SK-N-SH (cell line): ENCODE measurements around the gene ZSCAN2. TPM values are rescaled to one million over a fixed set of nuclear protein-coding genes. Genes with fewer than 3 reads are reported as not detected.

ENCODE experiments used
- CTCF ChIA-PET: fragments of 300-600, 350-600 bp; formaldehyde crosslinking; extraction: SDS; loops from one replicate; lab custom pipeline; 2021; lab: Yijun Ruan, JAX
- POLR2A ChIA-PET: fragments of 350-600 bp; sonication (Branson Sonifier 250); formaldehyde crosslinking; extraction: SDS; loops from one replicate; lab custom pipeline; 2020; ENCODE audit warnings: antibody characterized with exemption, inconsistent platforms; lab: Yijun Ruan, JAX
- DNase-seq: peaks from one replicate; pipeline ENCODE4 v3.0.0; 2012
- H2AFZ ChIP-seq: fragments of 200-600 bp; sonication (generic); 2 replicates; pipeline ENCODE4 v1.8.1; 2016; ENCODE audit warnings: antibody characterized with exemption, mild to moderate bottlenecking, low read depth
- H3F3A ChIP-seq: fragments of 200-600 bp; sonication (generic); replicated peaks from 2 replicates; pipeline ENCODE3; 2016; ENCODE audit warnings: antibody characterized with exemption, mild to moderate bottlenecking; ENCODE audit not compliant: insufficient read depth
- H3K27ac ChIP-seq, 2 experiments: fragments of 200-500 bp in 1 of 2; fragments of 200-600 bp in 1 of 2; sonication (Bioruptor generic) in 1 of 2; sonication (generic), shearing (Covaris generic) in 1 of 2; 2 replicates each; pipeline versions ENCODE4 v1.5.1 to v1.6.1; 2014 to 2016; ENCODE audit warnings: low read depth in 2 of 2, inconsistent platforms in 1 of 2, low read length in 1 of 2, mild to moderate bottlenecking in 1 of 2, mixed read lengths in 1 of 2
- H3K27me3 ChIP-seq: fragments of 200-600 bp; sonication (generic), shearing (Covaris generic); 2 replicates; pipeline ENCODE4 v1.6.1; 2016; ENCODE audit warnings: mixed run types; ENCODE audit not compliant: insufficient read depth
- H3K36me3 ChIP-seq, 2 experiments: fragments of 200-500 bp in 1 of 2; fragments of 200-600 bp in 1 of 2; sonication (Bioruptor generic) in 1 of 2; sonication (generic) in 1 of 2; replicated peaks in 1 of 2; 2 replicates each; pipeline versions ENCODE3 to v1.5.1; 2014 to 2016; ENCODE audit warnings: low read length in 1 of 2, mild to moderate bottlenecking in 1 of 2; ENCODE audit not compliant: insufficient read depth in 2 of 2, control insufficient read depth in 1 of 2
- H3K4me1 ChIP-seq, 2 experiments: fragments of 200-500 bp in 1 of 2; fragments of 200-600 bp in 1 of 2; sonication (Bioruptor generic) in 1 of 2; sonication (generic), shearing (Covaris generic) in 1 of 2; 2 replicates each; pipeline versions ENCODE4 v1.5.1 to v1.6.1; 2014 to 2016; ENCODE audit warnings: low read depth in 1 of 2, low read length in 1 of 2, mixed run types in 1 of 2; ENCODE audit not compliant: insufficient read depth in 2 of 2, control insufficient read depth in 1 of 2
- H3K4me2 ChIP-seq: fragments of 200-600 bp; sonication (generic), shearing (Covaris generic); 2 replicates; pipeline ENCODE4 v1.6.1; 2017; ENCODE audit warnings: mixed run types
- H3K4me3 ChIP-seq, 2 experiments: fragments of 200-500 bp in 1 of 2; fragments of 200-600 bp in 1 of 2; sonication (Bioruptor generic) in 1 of 2; sonication (generic), shearing (Covaris generic) in 1 of 2; 2 replicates each; pipeline versions ENCODE4 v1.5.1 to v1.8.1; 2014 to 2016; ENCODE audit warnings: low read depth in 2 of 2, inconsistent platforms in 1 of 2, low read length in 1 of 2, mild to moderate bottlenecking in 1 of 2, mixed read lengths in 1 of 2, moderate library complexity in 1 of 2
- H3K79me2 ChIP-seq: fragments of 200-600 bp; sonication (generic); 2 replicates; pipeline ENCODE4 v1.8.1; 2017; ENCODE audit warnings: mild to moderate bottlenecking; ENCODE audit not compliant: insufficient read depth
- H3K9ac ChIP-seq: fragments of 200-600 bp; sonication (generic); 2 replicates; pipeline ENCODE4 v1.6.1; 2017; ENCODE audit warnings: mixed run types
- H3K9me2 ChIP-seq: fragments of 200-600 bp; sonication (generic); 2 replicates; pipeline ENCODE4 v1.6.1; 2017; ENCODE audit warnings: mixed run types
- H3K9me3 ChIP-seq: fragments of 200-600 bp; sonication (generic); 2 replicates; pipeline ENCODE4 v1.6.1; 2017; ENCODE audit warnings: mixed run types, mild to moderate bottlenecking, moderate library complexity
- H4K20me1 ChIP-seq: fragments of 200-600 bp; sonication (generic); 2 replicates; pipeline ENCODE4 v1.6.1; 2017; ENCODE audit warnings: mild to moderate bottlenecking, mixed run types; ENCODE audit not compliant: insufficient read depth
- EP300 ChIP-seq, 2 experiments: IDR thresholded peaks; 2 replicates each; pipeline versions ENCODE4 v1.4.0 to v1.6.1; 2012; ENCODE audit warnings: borderline replicate concordance in 1 of 2, low read depth in 1 of 2, low read length in 1 of 2
- FOSL2 ChIP-seq: IDR thresholded peaks from 2 replicates; pipeline ENCODE4 v1.4.0; 2012; ENCODE audit warnings: low read depth, mild to moderate bottlenecking, moderate library complexity, borderline replicate concordance
- FOXM1 ChIP-seq: IDR thresholded peaks from 2 replicates; pipeline ENCODE4 v1.4.0; 2012; ENCODE audit warnings: low read depth, mild to moderate bottlenecking
- GABPA ChIP-seq: IDR thresholded peaks from 2 replicates; pipeline ENCODE4 v1.4.0; 2012; ENCODE audit warnings: low read depth, mild to moderate bottlenecking
- MAX ChIP-seq: IDR thresholded peaks from 2 replicates; pipeline ENCODE4 v1.4.0; 2012; ENCODE audit warnings: low read depth
- NFIC ChIP-seq: IDR thresholded peaks from 2 replicates; pipeline ENCODE4 v1.4.0; 2012; ENCODE audit warnings: borderline replicate concordance
- PBX3 ChIP-seq: IDR thresholded peaks from 2 replicates; pipeline ENCODE4; 2012
- RAD21 ChIP-seq: IDR thresholded peaks from 2 replicates; pipeline ENCODE4 v1.6.1; 2012; ENCODE audit warnings: mild to moderate bottlenecking, low read length
- REST ChIP-seq: IDR thresholded peaks from 2 replicates; pipeline ENCODE4 v1.6.1; 2012; ENCODE audit warnings: mild to moderate bottlenecking, low read depth, low read length, moderate library complexity
- RFX5 ChIP-seq: IDR thresholded peaks from 2 replicates; pipeline ENCODE4 v1.6.1; 2012; ENCODE audit warnings: mild to moderate bottlenecking, improper control_type of control experiment, low read length
- SIN3A ChIP-seq: IDR thresholded peaks from 2 replicates; pipeline ENCODE4 v1.6.1; 2012; ENCODE audit warnings: low read depth, mild to moderate bottlenecking, low read length, moderate library complexity, borderline replicate concordance
- SMC3 ChIP-seq: IDR thresholded peaks from 2 replicates; pipeline ENCODE4 v1.6.1; 2012; ENCODE audit warnings: low read depth, low read length, improper control_type of control experiment
- USF1 ChIP-seq: IDR thresholded peaks from 2 replicates; pipeline ENCODE4 v1.4.0; 2012; ENCODE audit warnings: low read depth, borderline replicate concordance
- WGBS: methylation state at CpG from one replicate; pipeline ENCODE4 v1.1.6; 2017; ENCODE audit warnings: low lambda C conversion rate; 5-methylcytosine and 5-hydroxymethylcytosine counted together
- polyA plus RNA-seq, 3 experiments: library from polyadenylated mRNA; depleted of rRNA; stranded (reverse); fragments of >200 nt; gene quantifications; 2 replicates each; pipeline ENCODE4 v1.2.3, GENCODE V29; 2012
- TF ChIP-seq, protein P1 (sequence below): fragments of 200-600 bp; sonication (generic); IDR thresholded peaks from 2 replicates; pipeline ENCODE4 v1.6.1; 2017; ENCODE audit warnings: antibody characterized with exemption, mild to moderate bottlenecking, moderate library complexity

The ZSCAN2 gene
- polyA plus RNA-seq, 1 of the 3 experiments (the other 2 are of a cell fraction), result 22.0 TPM

DNA sequence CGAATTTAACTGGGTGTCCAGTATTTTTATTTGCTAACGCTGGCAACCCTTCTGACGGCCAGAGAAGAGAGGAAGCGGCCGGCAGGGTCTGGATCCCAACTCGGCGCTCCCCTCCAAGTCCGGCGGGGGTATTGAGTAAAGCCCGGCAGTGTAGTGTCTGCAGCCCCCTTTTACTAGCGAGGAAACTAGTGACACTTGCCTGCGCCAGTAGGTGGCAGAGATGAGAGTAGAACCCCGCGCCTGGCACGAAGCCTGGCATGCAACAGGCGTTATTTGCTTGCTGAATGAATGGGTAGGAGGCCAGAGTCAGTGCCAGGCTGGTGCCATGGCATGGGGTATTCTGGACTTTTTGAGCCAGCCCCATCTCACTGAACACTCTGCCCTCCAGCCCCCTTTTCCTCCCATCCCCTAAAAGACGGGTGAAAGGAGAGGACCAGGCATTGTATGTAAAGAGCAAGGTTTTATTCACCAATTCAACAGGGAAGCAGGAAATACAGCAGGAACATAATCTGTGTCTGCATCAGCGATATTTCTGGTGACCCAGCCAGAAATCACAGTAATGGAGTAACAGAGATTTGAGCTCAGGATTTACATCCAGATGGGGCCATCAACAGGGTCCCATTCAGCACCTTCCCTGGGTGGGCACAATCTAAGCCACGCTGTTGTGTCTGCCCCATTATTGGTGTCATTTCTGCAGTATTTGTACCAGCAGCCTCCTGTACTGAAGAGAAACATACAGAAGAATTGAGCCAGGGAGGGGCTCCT lies 54.1 kb downstream of the ZSCAN2 start:
- TF ChIP-seq USF1 (no peak), PBX3 (no peak), SIN3A (peak; percentile 68; the same call in 1 of the 2 replicates), NFIC (peak; percentile 73), RAD21 (peak; percentile 63), REST (0 out of 2 replicates have a peak, but pooled peaks have one; percentile 36), SMC3 (peak; percentile 76), EP300 (IDR thresholded peaks at IDR 0.05; ENCODE audit: borderline replicate concordance in 1 of 2, low read depth in 1 of 2, low read length in 1 of 2) (peak in 1 of 2 experiments; percentile 8; a peak in 1 of 4 replicates), FOSL2 (no peak), GABPA (no peak), FOXM1 (0 out of 2 replicates have a peak, but pooled peaks have one; percentile 16), MAX (peak; percentile 70), RFX5 (0 out of 2 replicates have a peak, but pooled peaks have one; percentile 10)
- TF ChIP-seq, protein P1, sequence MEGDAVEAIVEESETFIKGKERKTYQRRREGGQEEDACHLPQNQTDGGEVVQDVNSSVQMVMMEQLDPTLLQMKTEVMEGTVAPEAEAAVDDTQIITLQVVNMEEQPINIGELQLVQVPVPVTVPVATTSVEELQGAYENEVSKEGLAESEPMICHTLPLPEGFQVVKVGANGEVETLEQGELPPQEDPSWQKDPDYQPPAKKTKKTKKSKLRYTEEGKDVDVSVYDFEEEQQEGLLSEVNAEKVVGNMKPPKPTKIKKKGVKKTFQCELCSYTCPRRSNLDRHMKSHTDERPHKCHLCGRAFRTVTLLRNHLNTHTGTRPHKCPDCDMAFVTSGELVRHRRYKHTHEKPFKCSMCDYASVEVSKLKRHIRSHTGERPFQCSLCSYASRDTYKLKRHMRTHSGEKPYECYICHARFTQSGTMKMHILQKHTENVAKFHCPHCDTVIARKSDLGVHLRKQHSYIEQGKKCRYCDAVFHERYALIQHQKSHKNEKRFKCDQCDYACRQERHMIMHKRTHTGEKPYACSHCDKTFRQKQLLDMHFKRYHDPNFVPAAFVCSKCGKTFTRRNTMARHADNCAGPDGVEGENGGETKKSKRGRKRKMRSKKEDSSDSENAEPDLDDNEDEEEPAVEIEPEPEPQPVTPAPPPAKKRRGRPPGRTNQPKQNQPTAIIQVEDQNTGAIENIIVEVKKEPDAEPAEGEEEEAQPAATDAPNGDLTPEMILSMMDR, result peak; percentile 75
- Histone ChIP-seq H3K27ac (peak overlapping the region; percentile 72 to 86), H3K4me3 (peak overlapping the region; percentile 54 to 92), H3K4me1 (peaks cover 21 to 34% of the 10 kb centered on the region in 2 experiments; a peak in 2 of 4 replicates), H3K36me3 (peaks cover 13 to 14% of the 10 kb centered on the region in 2 experiments), H3F3A (peaks cover 25% of the 10 kb centered on the region), H3K9me3 (no peaks in the 10 kb centered on the region), H2AFZ (peak overlapping the region; percentile 82), H3K9me2 (no peaks in the 10 kb centered on the region), H3K4me2 (peak overlapping the region; percentile 79), H3K9ac (peak overlapping the region; percentile 89), H4K20me1 (no peaks in the 10 kb centered on the region), H3K79me2 (peaks cover 28% of the 10 kb centered on the region), H3K27me3 (no peaks in the 10 kb centered on the region)
- 10% methylated on average over 19 of the region's 19 CpGs for WGBS
- DNase-seq, result peak; percentile 82
- POLR2A ChIA-PET, result interaction anchor here (0.7 to 2.4 kb wide), 13 partner anchors 10 to 273 kb away, joined by 3 to 12 read pairs (median 4); partner anchors contain the start of genes SEC11A and ZSCAN2
- CTCF ChIA-PET, result interaction anchor here (0.6 to 4.2 kb wide), 25 partner anchors 8 to 1300 kb away, joined by 3 to 38 read pairs (median 5); partner anchors contain the start of gene ZSCAN2
